NB4 (cell line): ENCODE measurements around the gene LYRM1.

Experiments used
- MAX ChIP-seq: IDR thresholded peaks from 2 replicates; pipeline ENCODE4 v1.6.1; 2011; ENCODE audit warnings: low read depth, low read length
- POLR2A ChIP-seq: IDR thresholded peaks from 2 replicates; pipeline ENCODE4 v1.6.1; 2011; ENCODE audit warnings: mild to moderate bottlenecking; ENCODE audit not compliant: insufficient read length; ENCODE audit errors: extremely low read depth
- TF ChIP-seq, protein P1 (sequence below): IDR thresholded peaks from one replicate; pipeline ENCODE4 v1.5.1; 2012; ENCODE audit warnings: low read depth, low read length

DNA sequence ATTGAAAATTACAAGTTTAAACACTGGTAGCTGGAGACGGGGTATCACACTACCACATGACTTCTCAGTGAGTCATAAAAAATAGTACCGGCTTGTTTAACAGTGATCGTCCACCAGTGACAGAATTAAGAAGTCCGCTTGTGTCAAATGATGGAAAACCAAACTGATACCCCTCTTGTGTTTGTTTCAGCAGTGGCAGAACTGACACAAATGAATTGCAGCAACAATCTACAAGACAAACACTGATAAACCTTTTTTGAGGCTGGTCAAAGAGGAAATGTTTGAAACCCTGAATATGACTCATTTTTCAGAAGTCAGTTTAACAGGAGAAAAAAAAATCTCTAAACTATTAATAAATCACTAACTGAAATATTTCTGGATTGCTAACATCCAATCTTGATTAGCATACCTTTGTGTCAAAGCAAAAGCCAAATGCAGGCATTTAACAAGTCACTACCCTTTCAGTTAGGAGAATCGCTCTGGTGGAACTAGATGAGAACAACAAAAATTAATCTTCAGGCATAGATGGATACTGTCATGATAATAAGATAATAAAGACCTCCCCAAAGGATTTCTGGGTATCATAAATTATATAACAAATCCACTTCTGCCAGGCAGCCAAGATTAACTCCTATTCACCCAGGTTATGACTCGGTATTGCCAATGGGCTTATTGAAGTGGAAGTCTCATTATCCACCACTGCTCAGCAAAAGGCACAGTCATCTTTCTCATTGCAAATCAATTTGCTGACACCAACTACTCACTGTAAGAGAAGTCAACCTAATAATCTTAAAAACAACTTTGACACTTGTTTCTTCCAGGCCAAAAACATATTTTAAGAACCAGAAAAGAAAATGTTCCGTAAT lies 21.2 kb upstream of the LYRM1 start:
- TF ChIP-seq, protein P1, sequence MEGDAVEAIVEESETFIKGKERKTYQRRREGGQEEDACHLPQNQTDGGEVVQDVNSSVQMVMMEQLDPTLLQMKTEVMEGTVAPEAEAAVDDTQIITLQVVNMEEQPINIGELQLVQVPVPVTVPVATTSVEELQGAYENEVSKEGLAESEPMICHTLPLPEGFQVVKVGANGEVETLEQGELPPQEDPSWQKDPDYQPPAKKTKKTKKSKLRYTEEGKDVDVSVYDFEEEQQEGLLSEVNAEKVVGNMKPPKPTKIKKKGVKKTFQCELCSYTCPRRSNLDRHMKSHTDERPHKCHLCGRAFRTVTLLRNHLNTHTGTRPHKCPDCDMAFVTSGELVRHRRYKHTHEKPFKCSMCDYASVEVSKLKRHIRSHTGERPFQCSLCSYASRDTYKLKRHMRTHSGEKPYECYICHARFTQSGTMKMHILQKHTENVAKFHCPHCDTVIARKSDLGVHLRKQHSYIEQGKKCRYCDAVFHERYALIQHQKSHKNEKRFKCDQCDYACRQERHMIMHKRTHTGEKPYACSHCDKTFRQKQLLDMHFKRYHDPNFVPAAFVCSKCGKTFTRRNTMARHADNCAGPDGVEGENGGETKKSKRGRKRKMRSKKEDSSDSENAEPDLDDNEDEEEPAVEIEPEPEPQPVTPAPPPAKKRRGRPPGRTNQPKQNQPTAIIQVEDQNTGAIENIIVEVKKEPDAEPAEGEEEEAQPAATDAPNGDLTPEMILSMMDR: no peak
- TF ChIP-seq POLR2A: no peak
- no peak for TF ChIP-seq MAX
